HG02943 (cell line): ENCODE measurements around the gene SLC36A3.
"Not testable (repeated sequence)": the region's sequence is repeated elsewhere in the genome, so short reads cannot be mapped to it uniquely, and the experiment has no call there.

Experiments
- ATAC-seq: cut with Tn5 transposase; IDR thresholded peaks from one replicate; pipeline ENCODE4 v1.9.1; 2021; ENCODE audit warnings: mild to moderate bottlenecking, low read depth, moderate library complexity; ENCODE audit not compliant: unreplicated experiment

The SLC36A3 gene

DNA sequence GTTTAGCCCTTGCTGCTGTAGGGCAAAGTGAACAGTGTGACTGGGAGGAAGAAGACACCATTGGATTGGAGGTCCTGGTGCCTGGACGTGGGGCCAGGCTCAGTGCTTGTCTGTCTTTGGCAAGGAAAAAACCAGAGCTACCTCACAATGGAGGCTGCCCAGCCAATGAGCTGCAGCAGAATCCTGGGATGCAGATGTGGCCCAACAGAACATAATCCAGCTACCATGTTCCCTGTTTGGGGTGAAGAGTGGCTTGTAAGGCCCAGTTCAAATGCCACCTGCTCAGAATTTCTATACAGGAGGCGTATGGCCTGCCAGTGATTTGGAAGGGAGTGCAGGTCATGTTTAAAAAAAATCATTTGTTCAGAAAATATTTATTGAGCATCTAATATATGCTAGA is at the start of gene SLC36A3:
TSS of gene SLC36A3 (minus strand) at position 101 of the 400 bp plus-strand sequence. CDS start 412 bp downstream, outside the sequence.
- no peak for ATAC-seq

- no peak for ATAC-seq
These were observed 48.1 kb upstream of the SLC36A3 start for GRCh38 chr5:151351671-151352070.

DNA sequence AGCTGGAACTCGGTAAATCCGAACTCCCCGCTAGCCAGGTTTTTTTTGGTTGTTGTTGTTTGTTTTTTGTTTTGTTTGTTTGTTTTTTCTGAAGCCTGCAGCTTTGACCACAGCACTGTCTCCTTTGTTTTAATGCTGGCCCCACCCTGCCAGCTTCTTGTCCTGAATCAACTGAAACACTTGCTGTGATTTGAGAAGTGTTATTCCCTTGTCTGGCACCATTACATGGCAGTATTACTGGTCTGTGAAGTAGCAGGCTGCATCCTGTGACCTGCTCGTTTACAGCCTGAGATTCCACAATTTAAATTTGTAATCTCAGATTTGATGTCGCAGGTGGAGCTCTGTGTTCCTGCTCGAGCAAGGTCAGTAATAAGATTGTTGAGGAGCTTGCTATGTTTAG is 45.2 kb upstream of the SLC36A3 start:
- ATAC-seq = no peak

DNA sequence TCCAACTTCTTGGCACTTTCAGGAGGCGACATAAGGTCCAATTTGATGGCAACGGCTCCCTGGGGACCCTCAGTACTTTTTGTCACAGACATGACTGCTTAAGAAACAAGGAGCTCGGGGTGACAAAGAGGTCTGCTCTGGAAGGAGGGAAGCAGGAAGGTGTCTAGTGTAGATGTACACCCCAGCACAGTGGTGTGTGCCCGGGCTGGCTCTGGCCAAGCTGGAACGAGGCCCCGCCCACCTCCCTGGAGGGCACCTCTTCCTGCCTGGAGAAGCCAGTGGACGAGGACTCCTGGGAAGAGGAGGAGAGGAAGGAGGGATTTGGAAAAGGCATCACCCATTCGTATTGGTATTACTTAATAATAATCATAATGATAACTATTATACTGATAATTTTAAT is 43.8 kb upstream of the SLC36A3 start, which contains the start of gene SLC36A2:
TSS of gene SLC36A2 (minus strand) at position 191 of the 400 bp plus-strand sequence. CDS start at position 92, 99 bp downstream.
- no peak for ATAC-seq

DNA sequence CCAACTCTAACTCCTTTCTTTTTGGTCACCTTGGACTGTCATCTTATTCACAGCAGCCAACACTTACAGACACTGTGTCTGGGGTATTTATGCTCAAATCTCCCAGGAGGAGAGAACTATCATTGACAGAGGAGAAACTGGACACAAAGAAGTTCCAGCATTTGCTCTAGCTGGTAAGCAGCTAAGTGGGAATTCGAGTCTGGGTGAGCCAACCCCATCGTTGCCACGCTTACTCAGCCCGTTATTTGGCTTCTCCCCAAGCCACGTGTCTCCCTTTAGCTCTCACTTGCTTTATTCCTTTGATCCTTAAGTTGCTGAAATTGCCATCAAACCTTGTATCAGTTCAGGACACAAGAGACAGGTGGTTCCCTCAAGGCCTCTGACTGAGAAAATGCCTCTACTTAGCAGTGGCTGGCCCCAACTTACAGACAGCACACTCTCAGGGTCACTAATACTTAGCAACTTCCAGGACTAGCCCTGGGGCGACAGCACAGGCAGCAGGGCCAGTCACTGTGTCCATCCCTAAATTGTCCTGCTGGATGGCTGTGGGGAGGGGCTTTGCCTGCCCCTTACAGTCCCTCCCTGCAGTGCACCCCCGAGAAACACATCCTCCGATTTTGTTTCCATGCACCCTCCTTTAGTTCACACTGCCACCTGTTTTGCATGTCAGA is 42.4 kb upstream of the SLC36A3 start:
- ATAC-seq = no peak

- ATAC-seq = no peak
These were observed 41.7 kb upstream of the SLC36A3 start for GRCh38 chr5:151345187-151345807.

- ATAC-seq = no peak
These were observed 40.5 kb upstream of the SLC36A3 start for GRCh38 chr5:151344088-151344487.

- ATAC-seq = no peak
These were observed 36.4 kb upstream of the SLC36A3 start for GRCh38 chr5:151340004-151340403.

GRCh38 chr5:151338734-151339133 is 35.2 kb upstream of the SLC36A3 start:
- ATAC-seq = no peak

DNA sequence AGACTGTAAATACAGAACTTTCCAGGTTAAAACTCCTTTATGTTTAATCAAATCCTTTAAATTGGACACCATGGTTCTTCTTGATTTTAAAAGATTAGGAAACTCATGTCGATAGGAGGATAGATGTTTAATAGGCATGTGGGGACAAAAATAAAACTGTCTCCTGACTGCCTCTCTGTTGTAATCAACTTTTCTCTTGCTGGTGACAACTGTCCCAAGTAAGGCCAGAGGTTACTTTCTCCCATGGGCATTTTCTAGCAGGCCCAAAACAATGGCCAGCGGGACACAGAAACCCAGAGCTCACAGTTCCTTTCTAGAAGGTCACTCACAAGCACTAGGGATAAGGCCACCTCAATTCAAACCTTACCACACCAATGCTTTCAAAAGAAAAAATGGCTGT is 29.3 kb upstream of the SLC36A3 start:
- ATAC-seq = no peak

DNA sequence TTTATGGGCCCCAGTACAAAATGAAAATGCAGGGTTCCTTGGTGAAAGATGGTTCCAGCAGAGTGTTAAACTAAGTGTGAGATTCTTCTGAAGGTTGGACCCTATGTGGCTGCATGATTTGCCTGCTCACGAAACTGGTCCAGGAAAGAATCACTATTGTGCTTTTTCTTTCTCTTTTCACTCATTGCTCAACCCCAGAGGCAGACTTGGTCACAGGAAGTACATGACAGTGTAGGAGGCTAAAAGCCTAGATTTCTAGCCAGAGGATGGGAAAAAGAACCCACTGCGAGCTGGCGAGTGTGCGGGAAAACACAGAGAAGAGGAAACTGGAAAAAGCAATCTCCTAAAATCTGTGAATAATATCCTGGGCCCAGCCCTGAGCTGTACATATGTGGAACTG is 25.2 kb upstream of the SLC36A3 start:
- ATAC-seq = no peak

DNA sequence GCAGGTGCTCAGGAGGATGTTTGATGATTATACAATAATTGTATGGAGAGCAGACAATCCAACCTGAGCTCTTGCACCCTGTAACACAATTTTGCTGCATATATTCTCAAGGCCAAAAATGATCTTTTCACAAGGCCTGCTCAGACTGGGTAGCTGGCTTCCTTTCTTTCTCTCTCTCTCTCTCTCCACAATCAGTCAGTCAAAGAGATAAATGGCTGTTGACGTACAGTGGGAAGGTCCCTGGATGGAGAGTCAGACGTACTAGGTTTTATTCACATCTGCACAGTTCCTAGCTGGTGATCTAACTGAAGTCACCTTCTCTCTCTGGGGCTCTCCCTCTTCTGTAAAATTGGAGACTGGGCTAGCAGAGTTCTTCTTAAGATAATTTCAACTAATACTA is 24.0 kb upstream of the SLC36A3 start:
- ATAC-seq = no peak

GRCh38 chr5:151326266-151326665 is 22.7 kb upstream of the SLC36A3 start:
- no peak for ATAC-seq

DNA sequence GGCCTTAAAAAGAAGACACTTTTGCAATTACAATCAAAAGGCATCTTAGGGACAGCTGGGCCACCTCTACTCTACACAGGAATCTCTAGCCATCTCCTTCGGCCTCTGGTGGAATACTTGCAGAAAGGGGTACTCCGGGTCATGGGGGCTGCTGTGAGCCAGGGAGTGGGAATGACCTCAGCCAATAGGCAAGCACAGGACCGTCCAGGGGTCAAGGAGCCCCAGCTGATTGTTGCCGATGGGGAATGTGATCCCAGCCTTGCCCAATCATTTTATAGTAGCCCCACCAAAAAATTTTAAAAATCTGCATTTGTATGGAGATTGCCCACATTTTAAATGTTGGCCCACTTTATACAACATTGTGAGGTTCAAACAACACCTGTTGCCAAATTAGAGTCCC is 16.9 kb upstream of the SLC36A3 start:
- no peak for ATAC-seq

DNA sequence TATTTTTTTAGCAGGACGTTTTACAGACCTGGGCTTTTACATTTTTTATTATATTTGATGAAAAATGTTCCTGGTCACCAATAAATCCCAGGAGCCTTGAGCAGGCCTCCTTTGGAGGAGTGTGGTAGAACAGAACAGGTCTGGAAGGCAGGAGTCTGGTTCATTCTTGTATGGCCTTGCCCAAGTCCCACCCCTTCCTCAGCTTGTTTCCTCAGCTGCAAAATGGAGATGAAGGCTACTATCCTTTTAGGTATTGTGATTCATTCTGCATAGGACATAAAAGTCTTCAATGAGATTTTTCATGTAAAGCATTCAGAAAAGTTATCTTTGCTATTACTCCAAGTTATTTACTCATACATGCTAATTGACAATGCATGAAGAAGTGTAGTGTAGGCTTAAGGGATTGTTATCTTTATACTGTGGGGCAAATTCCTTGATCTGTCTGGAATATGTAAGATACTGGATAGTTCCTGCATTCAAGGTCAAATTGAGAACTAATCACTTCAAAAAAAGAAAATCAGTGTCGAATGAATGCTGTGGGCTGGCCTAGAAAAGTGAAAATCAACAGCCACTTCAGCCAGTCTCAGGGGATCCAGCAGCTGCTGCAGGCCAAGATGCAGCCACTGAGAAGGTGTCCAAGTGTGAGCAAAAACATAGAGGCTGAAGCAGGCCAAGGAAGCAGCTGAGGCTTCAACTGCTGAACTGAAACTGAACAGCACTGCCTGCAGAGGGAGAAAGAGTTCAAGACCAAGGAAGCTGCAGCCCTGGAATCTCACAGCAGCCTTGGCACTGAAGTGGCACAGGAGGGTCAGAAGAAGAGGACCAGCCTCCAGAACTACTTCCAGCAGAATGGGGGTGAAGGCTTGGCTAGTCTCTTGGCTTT is 15.5 kb upstream of the SLC36A3 start:
- no peak for ATAC-seq

DNA sequence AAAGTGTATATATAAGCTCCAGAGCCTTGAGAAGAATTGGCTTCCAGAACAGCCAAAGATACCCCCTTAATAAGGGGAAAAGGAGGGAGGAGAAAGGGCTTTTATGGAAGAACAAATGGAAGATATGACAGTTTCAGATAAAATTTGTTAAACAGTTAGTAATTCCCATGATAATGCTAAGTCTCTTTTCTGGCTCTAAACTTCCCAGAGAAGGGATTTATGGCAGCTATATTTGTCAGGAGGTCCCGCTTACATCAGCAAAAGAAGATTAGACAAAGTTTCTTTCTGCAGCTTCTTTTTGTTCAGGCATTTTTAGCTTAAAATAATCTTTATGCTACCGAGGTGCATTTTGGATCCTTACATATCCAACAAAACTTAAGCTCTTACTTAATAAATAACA is 14.3 kb upstream of the SLC36A3 start:
- no peak for ATAC-seq

DNA sequence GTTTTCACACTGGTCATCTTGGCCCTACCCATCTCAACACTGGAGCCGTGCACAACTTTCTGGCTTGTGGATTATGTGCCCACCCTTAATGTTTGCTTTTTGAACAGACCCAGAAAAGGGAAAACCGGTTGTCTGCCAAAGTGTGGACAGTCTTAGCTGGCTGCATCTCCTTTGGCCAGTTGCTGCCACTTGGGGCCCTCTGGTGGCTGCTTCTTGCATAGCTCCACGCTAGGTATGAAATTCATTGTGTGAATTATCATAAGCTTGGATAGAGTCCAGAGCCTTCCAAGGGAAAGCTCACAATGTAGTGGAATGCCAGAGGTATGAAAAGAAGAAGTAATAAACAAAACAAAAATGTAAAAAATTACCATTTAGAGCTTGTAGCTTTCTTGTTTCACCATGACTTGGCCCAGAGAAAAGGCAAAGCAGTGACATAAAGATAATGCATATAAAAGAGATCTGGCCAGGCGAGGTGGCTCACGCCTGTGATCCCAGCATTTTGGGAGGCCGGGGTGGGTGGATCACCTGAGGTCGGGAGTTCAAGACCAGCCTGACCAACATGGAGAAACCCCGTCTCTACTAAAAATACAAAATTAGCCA is 12.5 kb upstream of the SLC36A3 start:
- ATAC-seq = peak; percentile 66

GRCh38 chr5:151313357-151313756 is 9.8 kb upstream of the SLC36A3 start:
- no peak for ATAC-seq

DNA sequence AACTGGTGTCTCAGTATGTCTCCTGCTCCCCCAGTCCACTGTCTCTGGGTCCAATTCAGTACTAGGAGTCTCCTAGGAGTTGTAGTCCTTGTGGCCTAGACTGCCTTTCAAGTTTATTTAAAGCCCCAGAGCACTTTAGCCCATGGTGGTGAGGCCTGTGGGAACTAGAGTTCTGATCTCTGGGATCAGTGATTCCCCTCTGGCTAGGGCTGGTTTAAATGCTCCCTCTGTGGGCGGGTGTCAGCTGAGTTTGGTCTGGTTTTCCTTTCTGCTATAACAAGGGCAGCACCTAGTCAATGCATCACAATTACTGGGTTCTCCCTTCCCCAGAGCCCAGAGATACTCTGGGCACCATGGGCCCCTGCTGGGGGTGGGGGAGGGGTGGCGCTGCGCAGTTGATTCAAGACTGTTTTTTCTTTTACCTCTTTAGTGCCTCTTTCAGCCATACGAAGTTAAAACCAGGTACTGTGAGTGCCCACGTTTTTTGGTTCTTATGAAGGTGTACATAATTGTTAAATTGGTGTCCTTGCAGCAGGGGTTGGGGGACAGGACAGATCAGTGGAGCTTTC is 9.3 kb upstream of the SLC36A3 start:
- ATAC-seq = no peak

DNA sequence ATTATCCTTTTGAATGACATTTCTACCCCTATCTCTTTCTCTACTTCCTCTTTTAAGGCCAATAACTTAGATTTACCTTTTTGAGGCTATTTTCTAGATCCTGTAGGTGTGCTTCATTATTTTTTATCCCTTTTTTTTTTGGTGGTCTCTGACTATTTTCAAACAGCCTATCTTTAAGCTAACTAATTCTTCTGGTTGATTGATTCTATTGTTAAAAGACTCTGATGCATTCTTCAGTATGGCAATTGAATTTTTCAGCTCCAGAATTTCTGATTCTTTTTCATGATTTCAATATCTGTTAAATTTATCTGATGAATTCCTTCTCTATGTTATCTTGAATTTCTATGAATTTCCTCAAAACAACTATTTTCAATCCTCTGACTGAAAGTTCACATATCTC is 7.4 kb upstream of the SLC36A3 start:
- no peak for ATAC-seq

- ATAC-seq = not testable (repeated sequence)
These were observed 6.3 kb upstream of the SLC36A3 start for GRCh38 chr5:151309821-151310220.
